HG03442 (cell line): ENCODE data around the gene CCDC124.

ENCODE experiments used
- ATAC-seq: cut with Tn5 transposase; IDR thresholded peaks from one replicate; pipeline ENCODE4 v1.9.1; 2021; ENCODE audit warnings: mild to moderate bottlenecking, moderate library complexity; ENCODE audit not compliant: unreplicated experiment

The CCDC124 gene

DNA sequence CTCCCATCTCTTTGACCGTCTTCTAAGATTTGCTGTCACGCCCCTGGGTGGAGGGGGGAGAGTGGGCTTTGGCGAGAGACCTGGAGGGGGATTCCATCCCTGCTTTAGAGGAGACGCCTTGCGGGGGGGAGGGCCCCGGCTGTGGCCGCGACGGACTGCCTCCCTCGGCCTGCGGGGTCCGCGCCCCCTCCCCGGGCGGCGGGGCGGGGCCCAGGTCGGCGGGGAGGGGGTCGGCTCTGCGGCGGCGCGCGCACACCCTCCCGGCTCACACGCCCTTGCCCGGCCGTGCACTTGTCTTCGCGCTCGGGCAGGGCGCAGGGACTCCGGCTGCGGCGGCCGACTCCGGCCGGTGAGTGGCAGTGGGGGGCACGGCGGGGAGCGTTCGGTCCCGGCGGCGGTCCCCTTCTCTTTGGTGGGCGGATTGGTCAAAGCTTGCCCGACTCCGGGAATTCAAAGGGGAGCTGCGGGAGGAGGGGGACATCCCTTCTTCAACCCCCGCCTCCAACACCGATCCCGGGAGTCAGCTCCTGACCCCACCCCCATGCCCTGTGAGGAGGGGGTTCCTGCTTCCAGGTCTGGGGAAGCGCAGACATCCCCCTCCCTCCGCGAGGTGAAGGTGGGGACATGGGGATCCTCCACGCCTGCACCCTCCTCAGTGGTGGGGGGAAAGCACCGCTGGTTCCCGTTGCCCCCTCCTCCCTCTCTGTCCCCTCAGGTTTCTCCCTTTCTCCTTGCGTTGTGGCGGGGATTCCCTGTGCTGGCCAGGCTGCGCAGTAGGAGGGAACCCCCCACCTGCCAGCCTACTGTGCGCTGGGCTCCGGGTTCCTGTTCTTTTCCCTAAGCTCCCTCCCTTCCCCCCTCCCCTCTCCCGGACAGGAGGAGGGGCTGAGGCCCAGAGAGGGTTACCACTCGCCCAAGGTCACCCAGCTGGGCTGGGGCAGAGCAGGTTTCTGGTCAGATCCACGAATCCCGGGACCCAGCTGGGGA is 19.5 kb downstream of the CCDC124 start:
- no peak for ATAC-seq

DNA sequence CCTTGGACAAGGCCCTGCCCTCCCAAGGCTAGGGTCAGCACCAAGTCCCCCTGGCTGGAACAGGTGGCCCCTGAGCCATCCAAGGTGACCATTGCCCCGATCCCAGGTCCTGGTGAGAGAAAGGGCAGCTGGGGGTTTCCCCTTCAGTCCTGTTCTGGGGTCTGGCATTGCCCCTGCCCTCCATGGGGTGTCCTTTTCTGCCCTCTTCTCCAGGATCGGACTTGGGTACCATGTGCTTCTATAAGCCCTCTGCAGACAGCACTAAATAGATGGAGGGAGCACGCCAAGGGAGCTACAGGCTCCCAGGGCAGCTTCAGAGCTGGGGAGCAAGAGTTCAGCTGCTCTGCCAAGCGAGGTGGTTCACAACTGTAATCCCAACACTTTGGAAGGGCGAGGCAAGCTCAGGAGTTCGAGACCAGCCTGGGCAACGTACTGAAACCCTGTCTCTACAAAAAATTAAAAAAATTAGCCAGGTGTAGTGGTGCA is 20.5 kb downstream of the CCDC124 start:
- ATAC-seq: no peak

DNA sequence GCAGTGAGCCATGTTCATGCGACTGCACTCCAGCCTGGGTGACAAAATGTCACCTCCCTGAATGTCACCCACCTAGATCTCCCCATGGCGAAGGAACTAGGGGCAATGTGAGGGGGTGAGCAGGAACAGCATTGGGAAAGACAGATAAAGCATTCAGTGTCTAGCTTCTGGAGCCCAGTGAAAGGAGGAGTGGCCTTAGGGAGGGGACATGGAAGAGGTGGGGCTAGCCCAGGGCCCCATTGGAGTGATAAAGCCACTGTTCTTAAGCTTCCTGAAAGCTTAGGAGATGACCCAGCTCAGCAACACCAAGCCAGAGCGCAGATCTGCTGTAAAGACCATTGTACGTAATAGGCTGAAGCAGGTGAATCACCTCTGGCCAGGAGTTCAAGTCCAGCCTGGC is 21.1 kb downstream of the CCDC124 start:
- ATAC-seq: no peak

DNA sequence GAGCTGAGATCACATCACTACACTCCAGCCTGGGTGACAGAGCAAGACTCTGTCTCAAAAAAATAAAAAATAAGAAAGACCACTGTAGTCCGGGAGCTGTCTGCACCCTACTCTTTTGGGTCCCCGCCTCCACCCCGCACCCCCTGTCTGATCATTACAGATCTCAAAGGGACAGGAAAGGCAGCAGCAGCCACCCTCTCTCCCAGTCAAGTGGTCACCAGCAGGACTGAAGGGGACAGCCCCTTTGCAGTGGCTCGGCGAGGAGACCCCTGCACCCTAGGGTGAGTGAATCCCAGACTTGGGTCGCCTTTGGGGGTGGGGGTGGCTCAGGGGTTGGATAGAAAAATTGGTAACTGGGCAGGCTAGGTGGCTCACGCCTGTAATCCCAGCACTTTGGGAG is 21.6 kb downstream of the CCDC124 start:
- no peak for ATAC-seq

DNA sequence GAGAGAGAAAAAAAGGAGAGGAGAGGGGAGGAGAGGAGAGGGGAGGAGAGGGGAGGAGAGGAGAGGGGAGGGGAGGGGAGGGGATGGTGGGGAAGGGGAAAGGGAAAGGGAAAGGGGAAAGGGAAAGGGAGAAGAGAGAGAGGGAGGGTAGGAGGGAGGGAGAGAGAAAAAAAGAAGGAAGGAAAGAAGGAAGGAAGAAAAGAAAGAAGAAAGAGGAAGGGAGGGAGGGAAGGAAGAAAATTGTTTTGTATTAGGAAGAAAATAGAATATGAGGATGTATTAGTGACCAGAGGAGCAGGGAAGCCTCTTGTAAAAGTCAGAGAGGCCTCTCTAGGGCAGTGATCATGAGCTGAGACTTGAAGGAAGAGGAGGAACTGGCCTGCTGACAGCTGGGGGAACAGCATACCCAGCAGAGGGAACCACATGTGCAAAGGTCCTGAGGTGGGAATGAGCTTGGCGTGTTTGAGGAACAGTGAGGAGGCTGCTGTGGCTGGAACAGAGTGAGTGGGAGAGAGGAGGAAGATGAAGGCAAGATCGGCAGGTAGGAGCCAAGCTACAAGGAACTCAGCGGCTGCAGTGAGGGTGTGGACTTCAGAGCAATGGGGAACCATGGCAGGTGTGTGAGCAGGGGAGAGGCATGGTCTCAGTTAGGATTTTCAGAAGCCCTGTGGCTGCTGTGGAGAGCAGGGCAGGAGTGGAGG is 24.5 kb downstream of the CCDC124 start:
- no peak for ATAC-seq

DNA sequence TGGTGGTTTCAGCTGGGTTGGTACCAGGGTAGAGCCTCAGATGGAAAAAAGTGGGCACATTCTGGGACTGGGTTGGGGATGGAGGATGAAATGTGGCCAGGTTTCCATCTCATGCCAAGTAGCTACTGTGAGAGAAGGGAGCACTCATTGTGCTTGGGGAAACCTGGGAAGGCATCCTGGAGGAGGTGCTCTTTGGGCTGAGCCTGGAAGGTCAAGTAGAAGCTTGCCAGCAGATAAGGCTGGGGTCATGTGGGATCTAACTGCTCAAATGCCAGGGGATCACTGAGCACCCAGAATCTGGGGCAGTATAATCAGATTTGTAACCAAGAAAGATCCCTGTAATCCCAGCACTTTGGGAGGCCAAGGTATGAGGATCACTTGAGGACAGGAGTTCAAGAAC is 25.1 kb downstream of the CCDC124 start:
- ATAC-seq: no peak

DNA sequence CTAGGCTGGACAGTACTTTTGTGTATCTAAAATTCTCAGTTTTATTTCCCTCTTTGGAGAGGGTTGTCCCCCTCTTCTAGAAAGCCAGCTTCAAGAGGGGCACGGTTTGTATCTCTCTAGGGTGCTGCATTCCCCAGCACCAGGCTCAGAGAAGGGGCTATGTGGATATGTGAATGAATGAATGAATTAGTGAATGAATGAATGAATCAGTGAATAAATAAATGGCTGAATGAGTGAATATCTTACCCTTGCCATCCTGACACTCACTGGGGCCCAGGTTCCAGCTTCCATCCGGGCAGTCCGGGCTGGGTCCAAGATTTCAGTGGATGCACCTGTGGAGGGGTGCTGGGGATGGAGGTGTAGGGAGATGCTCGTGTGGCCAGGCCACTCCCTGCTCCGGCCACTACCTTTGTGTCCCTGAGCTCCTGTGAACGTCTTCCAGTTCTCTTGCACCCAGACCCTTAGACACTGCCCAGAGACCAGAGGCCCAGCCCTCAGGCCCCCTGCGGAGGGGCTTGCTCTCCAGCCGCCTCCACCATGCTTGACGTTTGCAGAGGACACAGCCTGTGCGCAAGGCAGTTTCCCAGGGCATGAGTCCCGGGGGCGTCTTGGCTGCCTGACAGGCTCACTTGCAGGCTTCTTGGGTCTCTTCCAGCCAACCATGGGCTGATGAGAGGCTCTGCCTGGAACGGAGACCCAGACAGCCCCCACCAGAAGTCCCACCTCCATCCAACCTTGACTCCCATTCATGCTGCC is 31.3 kb downstream of the CCDC124 start:
- ATAC-seq: no peak

DNA sequence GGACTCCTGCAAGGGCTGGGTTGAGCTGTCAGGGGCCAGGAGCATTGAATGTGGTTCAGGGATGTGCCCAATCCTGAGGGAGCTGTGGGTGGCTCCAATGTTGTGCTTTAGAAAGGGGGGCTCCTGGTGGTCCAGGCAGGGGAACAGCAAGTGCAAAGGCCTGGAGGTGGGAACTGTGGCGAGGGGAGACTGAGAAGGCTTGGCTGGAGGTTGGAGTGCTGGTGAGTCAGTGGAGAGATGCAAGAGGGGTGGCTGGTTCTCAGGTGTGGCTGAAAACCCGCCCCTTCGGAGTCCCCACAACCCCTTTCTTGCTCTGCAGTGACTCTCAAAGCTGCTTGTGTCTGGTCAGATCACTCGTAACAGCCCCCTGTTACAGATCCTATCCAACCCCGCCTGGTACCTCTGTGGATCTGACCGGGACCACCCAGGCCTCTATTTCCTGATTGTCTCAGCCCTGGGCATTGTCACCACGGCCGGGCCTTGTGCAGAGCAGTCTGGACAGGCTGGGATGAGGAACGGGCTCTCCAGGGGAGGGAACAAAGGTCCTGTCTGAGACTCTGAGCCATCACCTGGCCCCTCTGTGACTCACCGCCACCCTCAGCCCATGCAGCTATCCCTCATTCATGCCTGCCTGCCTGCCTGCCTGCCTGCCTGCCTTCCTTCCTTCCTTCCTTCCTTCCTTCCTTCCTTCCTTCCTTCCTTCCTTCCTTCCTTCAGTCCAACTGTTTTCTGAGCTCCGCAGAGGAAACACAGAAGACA is 32.7 kb downstream of the CCDC124 start:
- no peak for ATAC-seq

DNA sequence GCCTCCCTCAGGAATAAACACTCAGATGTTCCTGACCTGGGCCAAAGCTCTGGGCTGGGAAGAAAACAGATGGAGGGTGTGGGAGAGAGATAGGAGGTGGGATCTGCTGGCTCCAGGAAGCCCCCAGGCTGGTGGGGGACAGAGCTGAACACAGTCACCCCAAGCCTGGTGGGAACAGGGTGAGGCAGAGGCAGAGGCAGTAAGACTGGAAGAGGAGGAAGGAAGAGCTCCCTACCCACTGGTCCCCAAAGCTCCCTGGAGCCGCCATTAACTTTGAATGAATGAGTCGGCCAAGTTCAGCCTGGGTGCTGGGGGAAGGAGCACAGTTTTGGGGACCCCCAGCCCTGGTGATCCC is 33.3 kb downstream of the CCDC124 start:
- ATAC-seq: no peak

DNA sequence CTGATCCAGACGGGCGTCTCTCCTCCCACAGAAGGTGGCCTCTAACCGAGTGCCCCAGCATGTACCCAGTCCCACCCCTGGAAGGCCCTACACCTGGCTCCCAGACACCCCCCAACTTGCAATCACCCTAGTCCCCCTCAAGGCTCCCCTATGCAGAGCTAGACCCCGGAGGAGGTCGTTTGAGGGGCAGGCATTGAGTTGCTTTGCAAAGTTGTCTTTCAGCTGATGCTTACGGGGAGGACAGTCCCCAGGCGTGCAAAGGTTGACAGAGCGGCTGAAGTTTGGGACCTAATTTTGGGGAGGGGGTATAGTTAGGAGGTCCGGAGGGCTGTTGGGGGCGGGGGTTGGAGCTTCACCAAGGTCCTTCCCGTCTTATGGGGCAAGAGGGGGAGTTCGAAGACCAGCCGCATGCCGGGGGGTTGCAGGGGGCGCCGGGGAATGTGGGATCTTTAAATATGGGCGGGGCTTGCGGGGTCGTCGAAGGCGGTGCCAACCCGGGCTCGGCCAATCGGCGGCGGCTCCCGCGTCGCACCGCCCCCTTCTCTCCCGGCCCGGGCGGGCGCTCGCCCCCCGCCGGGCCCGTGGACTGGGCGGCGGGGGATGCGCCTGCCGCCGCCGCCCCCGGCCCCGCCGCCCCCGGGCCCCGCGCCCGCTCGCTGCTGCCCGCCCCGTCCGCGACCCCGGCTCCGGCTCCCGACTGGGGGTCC is 33.9 kb downstream of the CCDC124 start, which contains the start of gene KCNN1:
Gene KCNN1 (plus strand): TSS at position 558 of the 707 bp plus-strand sequence. CDS start 6,782 bp downstream, outside the sequence.
- no peak for ATAC-seq

DNA sequence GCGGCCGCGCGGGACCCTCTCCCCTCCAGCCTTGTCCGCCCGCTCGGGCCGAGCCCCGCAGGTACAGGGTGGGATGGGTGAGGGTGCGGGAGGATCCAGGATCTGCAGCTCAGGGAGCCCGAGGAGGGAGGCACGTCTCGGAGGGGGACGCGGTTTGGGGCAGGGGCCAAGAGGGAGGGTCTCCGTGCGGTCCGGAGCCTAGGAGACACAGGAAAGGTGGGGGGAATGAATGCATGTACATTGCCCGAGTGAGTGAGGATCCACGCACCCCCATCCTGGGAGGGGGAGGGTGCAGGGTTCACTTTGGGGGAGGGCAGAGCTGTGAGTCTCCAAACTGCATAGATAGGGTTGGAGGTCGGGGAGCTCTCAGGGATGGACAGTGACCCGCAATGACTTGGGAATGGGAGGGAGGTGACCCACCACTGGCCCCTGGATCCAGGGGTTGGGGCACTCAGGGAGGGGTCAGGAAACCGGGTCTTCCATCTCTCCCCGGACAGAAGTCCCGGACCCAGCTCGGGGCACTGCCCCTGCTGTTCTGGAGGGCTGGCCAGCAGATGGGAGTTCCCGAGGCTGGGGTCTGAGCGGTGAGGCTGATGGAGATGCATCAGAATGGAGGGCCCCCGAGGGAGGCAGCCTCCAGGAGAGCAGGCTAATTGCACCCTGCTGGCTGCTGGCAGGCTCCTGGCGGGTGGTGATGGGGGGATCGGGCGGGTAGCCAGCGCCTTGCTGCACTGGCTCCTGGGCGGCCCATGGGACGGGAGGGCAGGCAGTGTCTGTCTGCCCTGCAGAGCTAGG is 34.6 kb downstream of the CCDC124 start:
- no peak for ATAC-seq

DNA sequence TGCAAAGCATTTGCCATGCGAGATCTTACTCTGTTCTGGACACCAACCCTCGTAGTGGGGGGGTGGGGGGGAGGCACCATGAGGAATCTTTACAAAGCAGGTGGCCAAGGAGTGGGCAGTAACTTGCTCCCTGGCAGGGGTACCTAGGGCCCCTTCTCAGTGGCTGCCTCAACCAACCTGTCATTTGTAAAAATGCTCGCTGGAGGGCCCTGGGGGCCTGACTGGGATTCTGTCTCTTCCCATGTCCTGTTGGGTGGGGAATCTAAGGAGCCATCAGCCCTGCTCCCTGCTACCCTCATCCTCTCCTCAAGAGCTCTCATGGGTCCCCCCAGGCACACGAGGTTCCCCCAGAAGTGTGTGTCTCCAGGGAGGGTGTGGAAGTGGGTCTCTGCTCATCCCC is 35.5 kb downstream of the CCDC124 start:
- no peak for ATAC-seq

DNA sequence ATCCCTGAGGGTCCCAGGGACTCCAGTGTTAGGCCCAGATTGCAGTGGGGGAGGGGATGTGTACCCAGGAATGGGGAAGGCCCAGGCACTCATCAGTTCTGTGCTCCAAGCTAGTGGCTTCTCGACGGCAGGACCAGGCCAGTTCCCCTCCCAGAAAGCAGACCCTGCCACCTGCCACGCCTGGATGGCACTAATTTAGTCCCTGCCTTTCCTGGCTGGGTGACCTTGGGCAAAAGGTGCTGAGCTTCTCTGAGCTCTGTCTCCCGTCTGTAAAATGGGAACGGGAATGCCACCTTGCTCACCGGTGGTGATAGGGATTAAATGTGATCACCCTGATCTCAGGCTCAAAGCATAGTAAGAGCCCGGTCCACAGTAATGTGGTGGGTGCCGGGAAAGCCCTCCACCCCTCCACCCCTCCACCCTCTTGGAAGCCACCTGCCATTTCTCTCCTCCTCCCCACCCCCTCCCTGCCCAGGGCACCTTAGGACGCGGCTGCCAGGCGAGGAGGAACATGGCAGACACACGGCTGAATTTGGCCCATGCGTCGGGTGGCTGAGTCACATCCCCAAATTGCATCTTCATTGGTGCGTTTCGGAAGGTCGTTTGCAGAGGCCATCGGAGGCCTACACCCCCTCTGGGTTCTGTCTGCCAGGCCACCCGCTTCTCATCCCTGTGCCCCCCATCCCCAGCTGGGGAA is 36.4 kb downstream of the CCDC124 start:
- ATAC-seq: no peak

DNA sequence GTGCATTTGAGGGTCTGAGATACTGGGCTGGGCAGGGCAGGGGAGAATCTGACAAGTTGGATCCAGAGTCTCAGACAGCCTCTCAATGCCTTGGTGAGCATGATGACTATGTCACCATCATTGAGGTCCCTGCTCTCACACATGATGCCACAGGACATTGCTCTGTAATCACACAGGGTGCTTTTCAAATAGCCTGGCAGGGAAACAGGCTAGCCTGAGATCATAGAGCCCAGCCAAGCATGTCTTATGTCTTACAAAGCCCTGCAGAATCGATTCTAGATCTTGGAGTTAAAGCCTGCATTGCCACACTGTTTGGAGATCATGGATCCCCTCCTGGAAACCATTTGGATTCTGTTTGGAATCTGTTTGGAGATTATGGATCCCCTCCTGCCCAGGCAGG is 39.4 kb downstream of the CCDC124 start:
- ATAC-seq: no peak

DNA sequence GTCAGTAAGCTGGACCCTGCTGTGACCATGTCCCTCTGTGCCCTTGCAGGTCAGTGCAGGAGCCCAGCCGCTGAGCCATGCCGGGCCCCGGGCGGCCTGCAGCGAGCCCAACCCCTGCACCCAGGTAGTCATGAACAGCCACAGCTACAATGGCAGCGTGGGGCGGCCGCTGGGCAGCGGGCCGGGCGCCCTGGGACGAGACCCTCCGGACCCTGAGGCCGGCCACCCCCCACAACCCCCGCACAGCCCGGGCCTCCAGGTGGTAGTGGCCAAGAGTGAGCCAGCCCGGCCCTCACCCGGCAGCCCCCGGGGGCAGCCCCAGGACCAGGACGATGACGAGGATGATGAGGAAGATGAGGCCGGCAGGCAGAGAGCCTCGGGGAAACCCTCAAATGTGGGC is 40.9 kb downstream of the CCDC124 start:
- ATAC-seq: no peak

DNA sequence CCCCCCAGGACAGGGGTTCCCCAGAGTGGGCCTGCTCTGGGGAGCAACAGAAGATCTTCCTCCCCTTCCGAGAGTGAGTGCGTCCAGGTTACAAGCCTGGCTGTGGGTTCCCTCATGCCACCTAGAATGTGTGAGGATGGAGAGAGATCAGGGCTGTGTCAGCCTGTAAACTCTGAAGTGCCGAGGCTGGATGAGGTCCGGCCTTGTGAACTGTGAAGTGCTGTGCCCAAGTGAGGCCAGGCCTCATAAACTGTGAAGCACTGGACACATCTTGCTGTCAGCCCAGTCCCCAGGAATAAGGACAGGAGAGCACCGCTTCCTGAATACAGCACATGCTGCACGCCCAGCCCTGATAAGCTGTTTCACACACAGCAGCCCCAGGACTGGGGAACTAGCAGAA is 41.7 kb downstream of the CCDC124 start:
- ATAC-seq: no peak

DNA sequence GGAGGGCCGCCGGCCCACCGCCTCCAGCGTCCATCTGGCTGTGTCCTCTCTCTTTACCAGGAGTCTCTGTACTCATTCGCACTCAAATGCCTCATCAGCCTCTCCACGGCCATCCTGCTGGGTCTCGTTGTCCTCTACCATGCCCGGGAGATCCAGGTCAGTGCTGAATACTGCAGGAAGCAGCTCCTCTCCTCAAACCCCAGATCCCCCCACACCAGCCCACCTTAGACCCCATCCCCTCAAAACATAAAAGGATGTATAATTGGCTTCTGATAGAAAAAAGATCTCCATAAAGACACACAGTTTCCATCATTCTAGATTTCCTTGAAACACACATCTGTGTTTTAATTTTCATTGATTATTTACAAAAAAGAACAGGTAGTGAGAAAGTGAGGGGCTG is 42.2 kb downstream of the CCDC124 start:
- ATAC-seq: no peak

DNA sequence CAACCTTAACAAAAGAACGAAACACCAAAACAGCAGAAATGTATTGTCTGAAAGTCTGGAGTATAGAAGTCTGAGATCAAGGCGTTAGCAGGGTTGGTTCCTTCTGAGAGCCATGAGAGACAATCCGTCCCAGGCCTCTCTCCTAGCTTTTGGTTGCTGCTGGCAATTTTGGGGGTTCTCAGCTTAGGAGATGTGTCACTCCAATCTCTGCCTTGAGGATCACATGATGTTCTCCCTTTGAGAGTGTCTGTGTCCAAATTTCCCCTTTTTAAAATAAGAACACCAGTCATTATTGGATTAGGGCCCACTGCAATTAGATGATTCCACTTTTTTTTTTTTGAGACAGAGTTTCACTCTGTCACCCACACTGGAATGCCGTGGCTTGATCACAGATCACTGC is 44.2 kb downstream of the CCDC124 start:
- no peak for ATAC-seq
